ENCODE data around the gene LAMA4. TPM values are rescaled to one million over a fixed set of nuclear protein-coding genes. Genes with fewer than 3 reads are reported as not detected.

The LAMA4 gene
- total and polyA plus RNA-seq, 9 donors = 29.0 to 92.8 (median 42.5) TPM

DNA sequence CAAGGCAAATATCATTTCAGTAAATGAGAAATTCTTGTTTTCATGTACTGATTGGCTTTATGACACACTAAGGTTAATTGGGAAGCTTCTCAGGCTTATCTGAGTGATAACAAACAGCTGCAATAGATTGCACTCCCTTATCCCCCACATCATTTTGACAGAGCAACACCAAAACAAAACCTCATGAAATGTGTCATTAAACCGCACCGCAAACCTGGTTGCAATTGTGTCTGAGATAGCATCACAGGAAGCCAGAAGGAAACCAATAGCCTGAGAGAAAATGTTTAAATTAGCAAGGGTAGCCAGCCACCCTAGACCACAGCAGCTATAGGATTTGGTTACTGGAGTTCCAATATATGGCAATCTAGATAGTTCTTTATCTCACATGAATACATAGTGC, 31.6 kb upstream of the LAMA4 start:
- Histone ChIP-seq H3K27ac (no peak overlapping the region), H3K4me3 (no peak overlapping the region), H3K9me3 (no peaks in the 10 kb centered on the region), H3K27me3 (no peaks in the 10 kb centered on the region), H3K36me3 (no peaks in the 10 kb centered on the region), H3K4me1 (ENCODE audit: insufficient read depth) (peaks cover 7% of the 10 kb centered on the region)
- WGBS, 3 donors = 63 to 84% (median 82%) methylated on average over 2 of the region's 2 CpGs
- no peak for DNase-seq
- intact Hi-C loops (cut with DNase I) = no loop called here
- TF ChIP-seq, protein P1, sequence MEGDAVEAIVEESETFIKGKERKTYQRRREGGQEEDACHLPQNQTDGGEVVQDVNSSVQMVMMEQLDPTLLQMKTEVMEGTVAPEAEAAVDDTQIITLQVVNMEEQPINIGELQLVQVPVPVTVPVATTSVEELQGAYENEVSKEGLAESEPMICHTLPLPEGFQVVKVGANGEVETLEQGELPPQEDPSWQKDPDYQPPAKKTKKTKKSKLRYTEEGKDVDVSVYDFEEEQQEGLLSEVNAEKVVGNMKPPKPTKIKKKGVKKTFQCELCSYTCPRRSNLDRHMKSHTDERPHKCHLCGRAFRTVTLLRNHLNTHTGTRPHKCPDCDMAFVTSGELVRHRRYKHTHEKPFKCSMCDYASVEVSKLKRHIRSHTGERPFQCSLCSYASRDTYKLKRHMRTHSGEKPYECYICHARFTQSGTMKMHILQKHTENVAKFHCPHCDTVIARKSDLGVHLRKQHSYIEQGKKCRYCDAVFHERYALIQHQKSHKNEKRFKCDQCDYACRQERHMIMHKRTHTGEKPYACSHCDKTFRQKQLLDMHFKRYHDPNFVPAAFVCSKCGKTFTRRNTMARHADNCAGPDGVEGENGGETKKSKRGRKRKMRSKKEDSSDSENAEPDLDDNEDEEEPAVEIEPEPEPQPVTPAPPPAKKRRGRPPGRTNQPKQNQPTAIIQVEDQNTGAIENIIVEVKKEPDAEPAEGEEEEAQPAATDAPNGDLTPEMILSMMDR (IDR thresholded peaks at IDR 0.05) = no peak
- TF ChIP-seq EP300 (IDR thresholded peaks at IDR 0.05) (no peak), POLR2A (IDR thresholded peaks at IDR 0.05) (no peak)

DNA sequence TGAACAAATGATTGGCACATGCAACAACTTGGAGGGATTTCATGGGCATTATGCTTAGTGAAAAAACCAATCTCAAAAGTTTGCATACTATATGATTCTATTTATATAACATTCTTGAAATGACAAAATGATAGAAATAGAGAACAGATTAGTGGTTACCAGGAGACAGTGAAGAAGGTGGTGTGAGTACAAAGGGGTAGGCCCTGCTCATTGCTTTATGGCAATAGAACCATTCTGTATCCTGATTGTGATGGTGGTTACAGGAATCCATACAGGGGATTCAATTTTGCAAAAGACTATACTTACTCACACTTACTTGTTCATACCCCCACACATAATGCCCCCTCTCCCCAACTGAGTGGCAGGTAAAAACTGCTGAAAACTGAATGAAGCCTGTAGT, 30.2 kb upstream of the LAMA4 start:
- H3K27me3 ChIP-seq = no peaks in the 10 kb centered on the region

DNA sequence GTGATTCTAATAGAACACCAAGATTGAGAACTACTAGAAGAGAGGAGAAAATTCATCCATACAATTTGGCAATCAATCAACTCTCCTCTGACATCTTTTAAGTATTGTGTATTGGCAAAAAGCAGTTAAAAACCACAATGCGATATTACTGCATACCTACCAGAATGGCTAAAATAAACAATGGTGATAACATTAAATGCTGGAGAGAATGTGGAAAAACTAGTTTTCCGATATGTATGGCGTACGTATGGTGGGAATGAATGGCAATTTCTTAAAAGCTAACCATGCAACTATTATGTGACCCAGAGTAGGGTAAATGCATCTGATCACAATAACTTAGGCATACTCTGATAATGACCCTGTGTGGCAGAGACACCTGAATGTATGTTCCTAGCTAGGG, 29.3 kb upstream of the LAMA4 start:
- Histone ChIP-seq H3K9me3 (no peaks in the 10 kb centered on the region), H3K4me3 (no peak overlapping the region), H3K36me3 (no peaks in the 10 kb centered on the region), H3K27ac (no peak overlapping the region), H3K27me3 (no peaks in the 10 kb centered on the region), H3K4me1 (ENCODE audit: insufficient read depth) (peaks cover 11% of the 10 kb centered on the region)
- intact Hi-C loops (cut with DNase I) = no loop called here
- DNase-seq = no peak
- 97 to 98% (median 97%) methylated on average over 4 of the region's 4 CpGs for WGBS, 3 donors
- TF ChIP-seq EP300 (IDR thresholded peaks at IDR 0.05) (no peak), POLR2A (IDR thresholded peaks at IDR 0.05) (no peak)
- TF ChIP-seq, protein P1 (IDR thresholded peaks at IDR 0.05) = no peak

More for the DNA sequence above, 30.2 kb upstream of the LAMA4 start:
- intact Hi-C loops (cut with DNase I) = no loop called here
- no peak for DNase-seq
- Histone ChIP-seq H3K27ac (no peak overlapping the region), H3K9me3 (no peaks in the 10 kb centered on the region), H3K36me3 (no peaks in the 10 kb centered on the region), H3K4me1 (ENCODE audit: insufficient read depth) (peaks cover 9% of the 10 kb centered on the region), H3K4me3 (no peak overlapping the region)
- TF ChIP-seq POLR2A (IDR thresholded peaks at IDR 0.05) = no peak
- TF ChIP-seq, protein P1 (IDR thresholded peaks at IDR 0.05) = no peak
- no peak for TF ChIP-seq EP300 (IDR thresholded peaks at IDR 0.05)

DNA sequence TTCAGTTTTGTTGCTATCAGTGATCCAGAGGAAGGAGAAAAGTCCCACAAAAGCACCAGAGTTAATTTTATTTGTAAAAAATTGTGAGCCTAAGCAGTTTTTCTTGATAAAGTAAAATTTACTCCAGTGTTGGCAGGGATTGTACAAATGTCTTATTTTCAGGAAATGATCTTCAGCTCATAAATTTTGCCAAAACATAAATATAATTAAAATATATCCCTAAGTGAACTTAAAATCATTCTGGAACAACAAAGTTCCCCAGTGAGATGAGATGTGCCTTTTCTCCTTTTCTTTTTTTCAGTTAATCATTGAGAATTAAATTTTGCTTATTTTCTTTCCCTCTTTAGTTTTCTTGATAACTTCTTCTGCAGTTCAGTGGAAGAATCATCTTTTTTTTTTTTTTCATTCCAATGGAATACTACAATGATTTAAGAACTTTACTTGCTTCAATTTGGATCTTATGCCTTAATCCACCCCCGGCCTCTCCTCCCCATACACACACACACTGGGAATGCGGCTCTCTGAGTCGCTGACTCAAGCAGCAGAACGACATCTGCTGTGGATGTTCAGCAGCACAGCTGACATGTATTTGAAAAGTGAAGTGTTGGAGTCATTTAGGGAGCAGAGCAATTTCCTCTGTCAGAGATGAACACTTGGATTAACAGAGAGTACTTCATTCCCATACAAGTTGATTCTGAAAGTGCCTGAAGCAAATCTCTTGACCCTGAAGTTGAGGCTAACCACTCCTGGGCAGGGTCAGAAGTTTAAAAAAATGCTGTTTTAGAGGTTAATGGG, 27.7 kb upstream of the LAMA4 start:
- Histone ChIP-seq H3K4me3 (no peak overlapping the region), H3K27ac (no peak overlapping the region), H3K4me1 (ENCODE audit: insufficient read depth) (peaks cover 11% of the 10 kb centered on the region), H3K36me3 (no peaks in the 10 kb centered on the region), H3K9me3 (no peaks in the 10 kb centered on the region), H3K27me3 (no peaks in the 10 kb centered on the region)
- 7 to 10% (median 7%) methylated on average over 4 of the region's 4 CpGs for WGBS, 3 donors
- DNase-seq = peak; percentile 44 to 62 (median 48)
- TF ChIP-seq, protein P1 (IDR thresholded peaks at IDR 0.05) = peak in 1 of 3 donors; percentile 29
- no peak for TF ChIP-seq POLR2A (IDR thresholded peaks at IDR 0.05)
- intact Hi-C loops (cut with DNase I) = no loop called here

All from ovary (tissue), 9 donors.